Glutamatergic neuron (in vitro differentiated cells): ENCODE data around the gene METTL25B. TPM values are rescaled to one million over a fixed set of nuclear protein-coding genes. Genes with fewer than 3 reads are reported as not detected.
A peak's percentile ranks its signal among the peaks of the same experiment; 100 is the strongest.

Experiments
- DNase-seq: peaks from one replicate; pipeline ENCODE4 v3.0.0; 2022
- H3K27ac Mint-ChIP-seq: one replicate; pipeline ENCODE4 v1.8.0; 2020; ENCODE audit warnings: mild to moderate bottlenecking, mixed read lengths, inconsistent platforms; ENCODE audit not compliant: unreplicated experiment
- H3K27me3 Mint-ChIP-seq: one replicate; pipeline ENCODE4 v1.8.0; 2020; ENCODE audit warnings: mild to moderate bottlenecking, moderate library complexity, mixed read lengths, inconsistent platforms; ENCODE audit not compliant: unreplicated experiment
- H3K36me3 Mint-ChIP-seq: one replicate; pipeline ENCODE4 v1.8.0; 2020; ENCODE audit warnings: mild to moderate bottlenecking, mixed read lengths, inconsistent platforms; ENCODE audit not compliant: unreplicated experiment
- H3K4me1 Mint-ChIP-seq: one replicate; pipeline ENCODE4 v1.8.0; 2020; ENCODE audit warnings: mild to moderate bottlenecking, low read depth, mixed read lengths, inconsistent platforms; ENCODE audit not compliant: unreplicated experiment
- H3K4me3 Mint-ChIP-seq: one replicate; pipeline ENCODE4 v1.8.0; 2020; ENCODE audit warnings: mild to moderate bottlenecking, mixed read lengths, inconsistent platforms; ENCODE audit not compliant: unreplicated experiment
- H3K9me3 Mint-ChIP-seq: one replicate; pipeline ENCODE4 v1.8.0; 2020; ENCODE audit warnings: mild to moderate bottlenecking, moderate library complexity, mixed read lengths, inconsistent platforms; ENCODE audit not compliant: unreplicated experiment
- total RNA-seq: library from RNA; stranded (reverse); fragmentation: NEBNext Ultra II Directional; extraction: Animal tissue kit (Norgen Biotek cat#: 25700); gene quantifications from one replicate; pipeline ENCODE4 v1.2.1, GENCODE V29; 2021; ENCODE audit not compliant: unreplicated experiment
- TF ChIP-seq, protein P1 (sequence below): fragments of 200-600 bp; sonication (generic); IDR thresholded peaks from one replicate; pipeline ENCODE4 v1.5.0; 2021; ENCODE audit not compliant: partially characterized antibody, unreplicated experiment

METTL25B gene
- total RNA-seq, 1 donor from 2014 or later, result 27.1 TPM

DNA sequence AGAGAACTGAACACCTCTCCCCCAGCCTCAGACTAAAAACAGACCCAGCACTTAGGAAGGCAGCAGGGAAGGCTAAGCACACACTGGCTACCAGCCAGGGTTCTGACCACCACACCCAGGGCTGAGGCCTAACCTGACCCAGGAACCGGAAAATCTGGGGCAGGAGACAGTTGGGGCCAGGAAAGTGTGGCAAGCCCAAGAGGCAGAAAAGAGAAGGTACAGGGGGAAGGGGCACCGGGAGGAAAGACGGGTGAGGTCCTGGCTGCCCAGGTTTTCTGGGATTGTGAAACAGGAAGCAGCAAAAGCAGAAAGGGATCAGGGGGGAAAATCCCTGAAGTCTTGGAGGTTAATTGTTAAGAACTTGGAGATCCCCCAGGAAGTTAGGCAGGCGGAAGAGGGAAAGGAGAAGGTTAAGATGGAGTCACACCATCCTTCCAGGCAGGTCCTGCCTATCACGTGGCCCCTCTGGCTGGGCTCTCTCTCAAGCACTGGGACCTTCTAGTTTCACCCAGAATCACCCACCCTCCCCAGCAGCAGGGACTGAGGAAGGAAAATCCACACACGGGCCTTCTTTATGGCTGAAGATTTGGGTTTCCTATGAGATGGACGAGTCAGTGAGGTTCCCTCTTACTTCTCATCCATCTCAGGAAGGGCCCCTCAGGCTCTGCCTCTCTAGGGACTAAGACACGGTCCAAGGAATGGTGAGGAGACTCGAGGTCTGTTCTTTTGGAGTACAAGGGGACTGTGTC, 20.6 kb downstream of the METTL25B start:
- peaks cover 15% of the 10 kb centered on the region for H3K27me3 Mint-ChIP-seq
- peak overlapping the region; percentile 97 for H3K27ac Mint-ChIP-seq
- TF ChIP-seq, protein P1, sequence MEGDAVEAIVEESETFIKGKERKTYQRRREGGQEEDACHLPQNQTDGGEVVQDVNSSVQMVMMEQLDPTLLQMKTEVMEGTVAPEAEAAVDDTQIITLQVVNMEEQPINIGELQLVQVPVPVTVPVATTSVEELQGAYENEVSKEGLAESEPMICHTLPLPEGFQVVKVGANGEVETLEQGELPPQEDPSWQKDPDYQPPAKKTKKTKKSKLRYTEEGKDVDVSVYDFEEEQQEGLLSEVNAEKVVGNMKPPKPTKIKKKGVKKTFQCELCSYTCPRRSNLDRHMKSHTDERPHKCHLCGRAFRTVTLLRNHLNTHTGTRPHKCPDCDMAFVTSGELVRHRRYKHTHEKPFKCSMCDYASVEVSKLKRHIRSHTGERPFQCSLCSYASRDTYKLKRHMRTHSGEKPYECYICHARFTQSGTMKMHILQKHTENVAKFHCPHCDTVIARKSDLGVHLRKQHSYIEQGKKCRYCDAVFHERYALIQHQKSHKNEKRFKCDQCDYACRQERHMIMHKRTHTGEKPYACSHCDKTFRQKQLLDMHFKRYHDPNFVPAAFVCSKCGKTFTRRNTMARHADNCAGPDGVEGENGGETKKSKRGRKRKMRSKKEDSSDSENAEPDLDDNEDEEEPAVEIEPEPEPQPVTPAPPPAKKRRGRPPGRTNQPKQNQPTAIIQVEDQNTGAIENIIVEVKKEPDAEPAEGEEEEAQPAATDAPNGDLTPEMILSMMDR, result no peak
- H3K4me3 Mint-ChIP-seq, result peak overlapping the region; percentile 94
- no peak for DNase-seq
- no peaks in the 10 kb centered on the region for H3K36me3 Mint-ChIP-seq
- peaks cover 15% of the 10 kb centered on the region for H3K9me3 Mint-ChIP-seq
- peaks cover 42% of the 10 kb centered on the region for H3K4me1 Mint-ChIP-seq

DNA sequence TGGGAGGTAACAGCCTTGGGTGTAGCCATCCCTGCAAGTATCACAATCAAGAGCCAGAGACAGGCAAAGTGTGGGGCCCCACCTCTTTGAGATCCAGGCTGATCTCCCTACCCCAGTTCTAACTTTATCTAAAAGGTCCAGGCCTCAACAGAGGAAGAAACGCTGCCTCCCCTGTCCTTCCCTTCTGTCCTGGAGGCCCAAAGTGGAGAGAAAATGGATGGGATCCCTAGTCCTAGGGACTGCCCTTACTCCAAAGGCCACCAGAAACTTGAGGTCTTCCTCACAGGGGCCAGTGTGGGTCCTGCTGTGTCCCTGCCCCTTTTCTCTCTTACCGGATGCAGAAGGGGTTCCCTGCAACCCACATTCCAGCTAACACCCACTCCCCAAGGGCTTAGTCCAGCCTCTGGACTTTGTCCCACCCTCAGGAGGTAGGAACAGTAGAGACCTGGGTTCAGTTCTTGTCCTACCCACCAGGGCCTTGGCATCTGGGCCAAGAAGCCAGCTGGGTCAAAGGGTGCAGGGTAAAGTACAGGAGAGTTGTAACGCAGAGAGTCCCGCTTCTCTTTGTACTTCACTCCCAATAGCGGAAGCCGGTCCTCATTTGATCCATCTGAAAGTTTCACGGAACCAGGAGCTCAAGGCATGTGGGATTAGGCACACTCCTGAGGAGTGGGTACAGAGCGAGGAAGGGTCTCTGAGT, 21.3 kb downstream of the METTL25B start:
- Mint-ChIP-seq H3K27me3 (peaks cover 15% of the 10 kb centered on the region), H3K9me3 (peaks cover 15% of the 10 kb centered on the region), H3K4me1 (peaks cover 44% of the 10 kb centered on the region), H3K36me3 (no peaks in the 10 kb centered on the region), H3K4me3 (peak overlapping the region; percentile 94), H3K27ac (peak overlapping the region; percentile 97)
- TF ChIP-seq, protein P1, result no peak
- DNase-seq, result no peak

DNA sequence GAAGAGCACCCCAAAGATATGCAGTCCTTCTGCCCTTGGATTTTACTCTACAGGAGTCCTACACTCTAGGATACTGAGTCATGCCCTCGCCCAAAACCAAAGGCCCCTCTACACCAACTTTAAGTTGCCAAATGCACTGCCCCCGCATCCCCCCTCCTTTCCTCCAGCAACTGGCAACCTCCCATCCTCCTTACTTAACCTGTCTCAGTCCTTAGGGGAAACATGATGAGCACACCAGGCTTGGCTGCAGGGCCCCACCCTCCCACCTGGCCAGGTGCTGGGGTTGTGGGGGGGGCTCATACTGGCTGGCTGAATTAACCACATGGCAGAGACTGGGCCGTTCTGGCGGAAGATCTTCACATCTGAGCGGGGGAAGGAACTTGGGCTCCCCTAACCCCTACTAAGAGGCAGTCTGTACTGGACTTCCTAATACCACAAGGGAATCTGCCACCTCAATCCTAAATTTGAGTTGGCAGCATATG, 22.0 kb downstream of the METTL25B start:
- H3K4me1 Mint-ChIP-seq, result peaks cover 44% of the 10 kb centered on the region
- peaks cover 12% of the 10 kb centered on the region for H3K27me3 Mint-ChIP-seq
- DNase-seq, result no peak
- H3K4me3 Mint-ChIP-seq, result peak overlapping the region; percentile 94
- TF ChIP-seq, protein P1, result no peak
- H3K27ac Mint-ChIP-seq, result peak overlapping the region; percentile 82
- peaks cover 15% of the 10 kb centered on the region for H3K9me3 Mint-ChIP-seq
- H3K36me3 Mint-ChIP-seq, result no peaks in the 10 kb centered on the region

DNA sequence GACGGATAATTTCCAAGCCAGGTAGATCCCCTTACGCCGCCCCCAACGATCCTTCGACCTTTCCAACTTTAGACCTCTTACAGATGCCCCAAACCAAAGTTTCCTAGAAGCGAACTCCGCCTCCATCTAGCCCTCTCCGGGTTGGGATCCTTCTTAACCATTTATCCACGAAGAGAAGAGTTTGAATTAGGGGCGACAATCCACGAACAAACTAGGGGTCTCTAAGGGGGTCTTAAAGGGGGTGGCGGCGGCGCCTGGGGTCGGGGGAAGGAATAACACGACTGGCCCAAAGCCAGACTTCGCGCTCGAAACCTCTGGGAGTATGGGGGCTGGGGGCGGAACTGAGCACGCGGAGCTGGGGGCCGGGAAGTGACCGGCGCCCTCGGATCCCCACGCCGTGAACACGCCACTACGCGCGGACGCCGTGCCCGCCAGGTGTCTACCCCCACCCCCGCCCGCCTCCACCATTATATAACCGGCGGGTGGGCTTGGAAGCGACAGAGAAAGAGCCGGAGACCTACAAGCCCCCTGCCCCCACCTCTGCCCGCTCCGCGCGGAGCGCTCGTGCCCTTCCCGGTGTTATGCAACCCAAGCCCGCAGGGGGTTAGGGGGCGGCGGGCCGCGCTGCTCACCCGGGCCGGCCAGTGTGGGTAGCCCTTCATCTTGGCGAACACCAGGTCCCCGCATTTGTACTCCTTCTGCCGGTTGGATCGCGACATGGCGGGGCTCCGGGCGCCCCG, 22.6 kb downstream of the METTL25B start:
- Mint-ChIP-seq H3K27me3 (peaks cover 10% of the 10 kb centered on the region), H3K9me3 (peaks cover 11% of the 10 kb centered on the region), H3K4me1 (peaks cover 38% of the 10 kb centered on the region), H3K36me3 (no peaks in the 10 kb centered on the region), H3K4me3 (peak overlapping the region; percentile 94), H3K27ac (peak overlapping the region; percentile 82)
- TF ChIP-seq, protein P1, result peak; percentile 31
- peak; percentile 68 for DNase-seq
